ENCODE measurements around the gene DMD. TPM values are rescaled to one million over a fixed set of nuclear protein-coding genes. Genes with fewer than 3 reads are reported as not detected.

Gene DMD
- total and polyA plus RNA-seq, 2 of the 8 experiments (the other 6 are each of a cell fraction or from before 2014, with no cell fraction given): 4.8 to 7.4 TPM

DNA sequence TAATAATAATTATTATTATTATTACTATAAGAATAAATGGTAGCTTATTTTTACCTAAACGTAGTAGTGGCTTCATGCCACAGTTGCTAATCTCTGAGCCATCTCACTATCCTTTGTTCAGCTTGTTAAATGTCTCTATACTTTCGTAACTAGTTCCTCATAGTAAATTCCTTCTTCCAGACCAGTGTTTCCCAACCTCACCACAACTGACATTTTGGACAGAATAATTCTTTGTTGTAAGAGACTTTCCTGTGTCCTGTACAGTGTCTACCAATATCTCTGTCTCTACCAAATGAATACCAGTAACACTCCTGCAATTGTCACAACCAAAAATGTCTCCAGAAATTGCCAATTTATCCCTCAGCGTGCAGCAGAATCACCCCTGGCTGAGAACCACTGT lies 1040.9 kb downstream of the DMD start:
- H2BK12ac ChIP-seq (ENCODE audit: low read depth, low read length): no peak overlapping the region
- H2AFZ ChIP-seq (ENCODE audit: low read length): no peak overlapping the region
- H4K91ac ChIP-seq (replicated peaks; ENCODE audit: insufficient read length, low read length): no peak overlapping the region
- no peaks in the 10 kb centered on the region for H4K20me1 ChIP-seq (replicated peaks in 1 of 2; ENCODE audit: control insufficient read depth in 1 of 2, insufficient read depth in 2 of 2, low read length in 2 of 2)
- H3K79me2 ChIP-seq (ENCODE audit: control insufficient read depth in 1 of 2, insufficient read depth in 2 of 2, low read length in 2 of 2): no peaks in the 10 kb centered on the region
- H4K8ac ChIP-seq (ENCODE audit: extremely low read depth, insufficient read depth, low read length): no peak overlapping the region
- FAIRE-seq (no peak), DNase-seq (ENCODE audit: low read depth in 1 of 2, low spot score in 2 of 2) (no peak)
- CTCF ChIA-PET (ENCODE audit: partially characterized antibody): interaction anchor here (0.5 kb wide), 1 partner anchor 8 kb away, joined by 3 read pairs; no protein-coding TSS in a partner anchor
- 84% methylated on average over 3 of the region's 3 CpGs; no CpG with 5 or more reads in 1 of the 2 experiments for WGBS, 2 experiments (ENCODE audit: extremely low coverage in 1 of 2, insufficient coverage in 1 of 2, insufficient read length in 1 of 2, insufficient replicate concordance in 2 of 2, low coverage in 1 of 2, low lambda C conversion rate in 2 of 2, missing lambda C conversion rate in 1 of 2)
- no peak for TF ChIP-seq CREB1 (IDR thresholded peaks at IDR 0.05)
- no peak for TF ChIP-seq EZH2 (IDR thresholded peaks at IDR 0.05; ENCODE audit: low read depth, low read length, severe bottlenecking)
- TF ChIP-seq BRCA1 (IDR thresholded peaks at IDR 0.05; ENCODE audit: low read depth, low read length): no peak
- TF ChIP-seq ASH2L (IDR thresholded peaks at IDR 0.05; ENCODE audit: low read length): no peak
- TF ChIP-seq POLR2AphosphoS5 (IDR thresholded peaks at IDR 0.05; ENCODE audit: low read depth, low read length): no peak
- TF ChIP-seq TEAD4 (IDR thresholded peaks at IDR 0.05; ENCODE audit: low read depth, low read length): no peak
- TF ChIP-seq CEBPB (IDR thresholded peaks at IDR 0.05; ENCODE audit: low read depth, low read length): no peak
- no peak for TF ChIP-seq SRF (IDR thresholded peaks at IDR 0.05; ENCODE audit: low read depth, low read length)
- TF ChIP-seq JUND (IDR thresholded peaks at IDR 0.05; ENCODE audit: low read length): no peak
- TF ChIP-seq JUN (IDR thresholded peaks at IDR 0.05; ENCODE audit: low read depth, low read length): no peak
- TF ChIP-seq SIX5 (IDR thresholded peaks at IDR 0.05; ENCODE audit: low read depth, low read length): no peak
- no peak overlapping the region for H3K18ac ChIP-seq (ENCODE audit: extremely low read depth, low read length)
- H3K23ac ChIP-seq (ENCODE audit: insufficient read length): no peak overlapping the region
- H3K27ac ChIP-seq (ENCODE audit: low read depth, low read length): no peak overlapping the region
- no peak overlapping the region for H2BK15ac ChIP-seq (ENCODE audit: low read length)
- POLR2A ChIA-PET (ENCODE audit: partially characterized antibody): no interaction called here
- H3K23me2 ChIP-seq (ENCODE audit: low read depth, low read length): no peaks in the 10 kb centered on the region
- H3K4me1 ChIP-seq (replicated peaks in 1 of 4; ENCODE audit: control insufficient read depth in 3 of 4, insufficient read depth in 4 of 4, low read length in 3 of 4): no peaks in the 10 kb centered on the region
- H3K4ac ChIP-seq (replicated peaks; ENCODE audit: insufficient read length, low read depth, low read length): no peak overlapping the region
- no peak overlapping the region for H3K14ac ChIP-seq (ENCODE audit: insufficient read length)
- H3K56ac ChIP-seq (replicated peaks; ENCODE audit: insufficient read length, low read depth, low read length): no peak overlapping the region
- no peak overlapping the region for H4K5ac ChIP-seq (ENCODE audit: insufficient read length, low read depth, low read length)
- H2BK5ac ChIP-seq (ENCODE audit: low read depth, low read length): no peak overlapping the region
- no peak overlapping the region for H3K9ac ChIP-seq (replicated peaks in 1 of 4; ENCODE audit: extremely low read depth in 1 of 4, low read depth in 3 of 4, low read length in 3 of 4)
- H2BK20ac ChIP-seq (ENCODE audit: low read length): no peak overlapping the region
- H3K9me3 ChIP-seq (ENCODE audit: insufficient read depth in 2 of 2, low read depth in 1 of 2, low read length in 1 of 2): no peaks in the 10 kb centered on the region
- no peak overlapping the region for H3K4me2 ChIP-seq (ENCODE audit: insufficient read depth in 1 of 2, low read depth in 2 of 2, low read length in 2 of 2)
- H2AK5ac ChIP-seq (ENCODE audit: low read depth, low read length): no peak overlapping the region
- H3K79me1 ChIP-seq (ENCODE audit: low read depth, low read length): no peaks in the 10 kb centered on the region
- no peak overlapping the region for H2BK120ac ChIP-seq (replicated peaks; ENCODE audit: low read depth, low read length)
- no peaks in the 10 kb centered on the region for H3K27me3 ChIP-seq (replicated peaks in 1 of 4; ENCODE audit: control insufficient read depth in 3 of 4, extremely low read depth in 1 of 4, insufficient read depth in 3 of 4, low read length in 3 of 4)
- no peaks in the 10 kb centered on the region for H3K36me3 ChIP-seq (ENCODE audit: control insufficient read depth in 2 of 4, insufficient read depth in 4 of 4, low read length in 3 of 4)
- no peak overlapping the region for H3K4me3 ChIP-seq (ENCODE audit: extremely low read depth in 1 of 4, insufficient read depth in 2 of 4, low read depth in 3 of 4, low read length in 4 of 4)

Data from H1 (cell line).